IMR-90 (cell line): ENCODE data around the gene TMUB2. TPM values are rescaled to one million over a fixed set of nuclear protein-coding genes. Genes with fewer than 3 reads are reported as not detected.

Source experiments
- ATAC-seq: fragments of 200-7000 bp; cut with Tn5 transposase; 2 replicates; pipeline ENCODE4 v1.9.1; 2020; ENCODE audit warnings: low read depth, mild to moderate bottlenecking, moderate library complexity
- BruUV-seq: library from RNA; stranded (reverse); fragments of 400-500 nt; replicated peaks from 2 replicates; lab custom pipeline; 2021; lab: Mats Ljungman, UMichigan
- CTCF ChIA-PET: fragments of 300-600 bp; formaldehyde crosslinking; extraction: SDS; loops from one replicate; lab custom pipeline; 2021; ENCODE audit warnings: antibody characterized with exemption; lab: Yijun Ruan, JAX
- POLR2A ChIA-PET: fragments of 300-600 bp; sonication (Branson Sonifier 250); formaldehyde crosslinking; loops from one replicate; lab custom pipeline; 2022; ENCODE audit warnings: antibody characterized with exemption; ENCODE audit not compliant: unreplicated experiment; lab: Charles Lee
- DNase-seq: peaks from one replicate; pipeline ENCODE4 v3.0.0; 2013
- H2AFZ ChIP-seq: replicated peaks from 2 replicates; pipeline ENCODE3; 2013; ENCODE audit warnings: low read length, mild to moderate bottlenecking; ENCODE audit not compliant: poor library complexity
- H2AK5ac ChIP-seq: 2 replicates; pipeline ENCODE4 v1.6.1; 2013; ENCODE audit warnings: low read depth, low read length, inconsistent platforms
- H2AK9ac ChIP-seq: replicated peaks from 2 replicates; pipeline ENCODE3; 2013; ENCODE audit warnings: mild to moderate bottlenecking, low read depth, low read length, moderate library complexity; ENCODE audit not compliant: poor library complexity
- H2BK120ac ChIP-seq: 2 replicates; pipeline ENCODE4 v1.6.1; 2013; ENCODE audit warnings: low read depth, low read length, inconsistent platforms
- H2BK15ac ChIP-seq: 3 replicates; pipeline ENCODE4 v1.6.1; 2013; ENCODE audit warnings: low read depth, low read length, inconsistent platforms
- H2BK20ac ChIP-seq: 2 replicates; pipeline ENCODE4 v1.6.1; 2013; ENCODE audit warnings: low read depth, mild to moderate bottlenecking, inconsistent platforms, low read length, moderate library complexity
- H2BK5ac ChIP-seq: 2 replicates; pipeline ENCODE4 v1.6.1; 2013; ENCODE audit warnings: mild to moderate bottlenecking, low read depth, low read length, inconsistent platforms; ENCODE audit not compliant: poor library complexity, severe bottlenecking
- H3K14ac ChIP-seq: replicated peaks from 2 replicates; pipeline ENCODE4 v1.6.1; 2013; ENCODE audit warnings: low read depth, low read length, inconsistent platforms
- H3K18ac ChIP-seq: 2 replicates; pipeline ENCODE4 v1.6.1; 2013; ENCODE audit warnings: low read depth, low read length, control low read depth
- H3K23ac ChIP-seq: 2 replicates; pipeline ENCODE4 v1.6.1; 2013; ENCODE audit warnings: low read depth, low read length, inconsistent platforms
- H3K27ac ChIP-seq: 2 replicates; pipeline ENCODE4 v1.5.1; 2013; ENCODE audit warnings: mild to moderate bottlenecking, control low read depth, low read length; ENCODE audit not compliant: insufficient read depth
- H3K27me3 ChIP-seq: 2 replicates; pipeline ENCODE4 v1.6.1; 2013; ENCODE audit warnings: low read length; ENCODE audit not compliant: control insufficient read depth, insufficient read depth
- H3K36me3 ChIP-seq: 2 replicates; pipeline ENCODE4 v1.6.1; 2013; ENCODE audit warnings: low read length, mixed read lengths; ENCODE audit not compliant: control insufficient read depth, insufficient read depth
- H3K4ac ChIP-seq: 2 replicates; pipeline ENCODE4 v1.6.1; 2013; ENCODE audit warnings: low read depth, low read length, inconsistent platforms
- H3K4me1 ChIP-seq: 2 replicates; pipeline ENCODE4 v1.6.1; 2013; ENCODE audit warnings: low read length, mixed read lengths; ENCODE audit not compliant: control insufficient read depth, insufficient read depth
- H3K4me2 ChIP-seq: 2 replicates; pipeline ENCODE4 v1.6.1; 2013; ENCODE audit warnings: low read depth, mild to moderate bottlenecking, control low read depth, low read length, moderate library complexity
- H3K4me3 ChIP-seq: 2 replicates; pipeline ENCODE4 v1.5.1; 2013; ENCODE audit warnings: low read depth, mild to moderate bottlenecking, control low read depth, low read length, moderate library complexity; ENCODE audit not compliant: insufficient read depth
- H3K56ac ChIP-seq: 2 replicates; pipeline ENCODE4 v1.6.1; 2013; ENCODE audit warnings: low read length, inconsistent platforms; ENCODE audit not compliant: insufficient read depth; ENCODE audit errors: extremely low read depth
- H3K79me1 ChIP-seq, 2 experiments: 2 replicates each; pipeline ENCODE4 v1.6.1; 2013; ENCODE audit warnings: low read length in 2 of 2, inconsistent platforms in 1 of 2, low read depth in 1 of 2
- H3K9ac ChIP-seq: 2 replicates; pipeline ENCODE4 v1.6.1; 2013; ENCODE audit warnings: low read depth, low read length, control low read depth
- H3K9me1 ChIP-seq: 2 replicates; pipeline ENCODE4 v1.6.1; 2013; ENCODE audit warnings: low read length, inconsistent platforms; ENCODE audit not compliant: insufficient read depth
- H3K9me3 ChIP-seq: 2 replicates; pipeline ENCODE4 v1.6.1; 2013; ENCODE audit warnings: low read length; ENCODE audit not compliant: control insufficient read depth, insufficient read depth
- H4K20me1 ChIP-seq: 2 replicates; pipeline ENCODE4 v1.6.1; 2013; ENCODE audit warnings: low read length, inconsistent platforms; ENCODE audit not compliant: insufficient read depth
- H4K5ac ChIP-seq: 2 replicates; pipeline ENCODE4 v1.6.1; 2013; ENCODE audit warnings: mild to moderate bottlenecking, low read depth, low read length, control low read depth
- H4K8ac ChIP-seq, 2 experiments: 2 replicates each; pipeline ENCODE4 v1.6.1; 2013; ENCODE audit warnings: low read depth in 2 of 2, low read length in 2 of 2, control low read depth in 1 of 2, inconsistent platforms in 1 of 2
- H4K91ac ChIP-seq: 2 replicates; pipeline ENCODE4 v1.6.1; 2013; ENCODE audit warnings: low read depth, low read length, inconsistent platforms; ENCODE audit not compliant: insufficient read depth
- BHLHE40 ChIP-seq: fragments of 150-350 bp; IDR thresholded peaks from 2 replicates; pipeline ENCODE4 v1.6.1; 2016; ENCODE audit warnings: mild to moderate bottlenecking, low read depth, low read length
- CEBPB ChIP-seq: IDR thresholded peaks from 2 replicates; pipeline ENCODE4 v1.6.1; 2012; ENCODE audit warnings: low read depth, low read length, improper control_type of control experiment
- CTCF ChIP-seq: conservative IDR thresholded peaks from 2 replicates; pipeline ENCODE4 v1.5.1; 2012; ENCODE audit warnings: mild to moderate bottlenecking, low read depth, low read length, improper control_type of control experiment
- POLR2A ChIP-seq: IDR thresholded peaks from 2 replicates; pipeline ENCODE4 v1.6.1; 2012; ENCODE audit warnings: mild to moderate bottlenecking, low read depth, low read length
- RCOR1 ChIP-seq: IDR thresholded peaks from 2 replicates; pipeline ENCODE4 v1.6.1; 2012; ENCODE audit warnings: mild to moderate bottlenecking, low read length, improper control_type of control experiment; ENCODE audit not compliant: insufficient replicate concordance
- USF2 ChIP-seq: fragments of 150-350 bp; IDR thresholded peaks from 2 replicates; pipeline ENCODE4 v1.6.1; 2017; ENCODE audit warnings: mild to moderate bottlenecking, antibody characterized with exemption, low read length, low read depth
- WGBS, 2 experiments: methylation state at CpG; one replicate each; pipeline versions ENCODE4 v1.1.5 to v1.1.7; 2013; ENCODE audit warnings: missing lambda C conversion rate in 2 of 2; ENCODE audit not compliant: insufficient read length in 1 of 2; ENCODE audit errors: extremely low coverage in 2 of 2; 5-methylcytosine and 5-hydroxymethylcytosine counted together
- dilution Hi-C: fragments of 300-500 bp; cut with HindIII; formaldehyde crosslinking; loops from one replicate; pipeline ENCODE4 v1.14.3; 2018; ENCODE audit warnings: low sequenced_read_pairs; ENCODE audit not compliant: unreplicated experiment
- in situ Hi-C: fragments of 300-500 bp; cut with MboI; formaldehyde crosslinking; loops from 3 replicates; pipeline ENCODE4 v1.14.3; 2019; ENCODE audit warnings: low sequenced_read_pairs, inconsistent platforms, mixed read lengths
- intact Hi-C: fragments of 100-400 bp; cut with micrococcal nuclease; formaldehyde crosslinking; loops from 2 replicates; pipeline ENCODE4 v1.10.0; 2022
- polyA plus RNA-seq, 3 experiments: library from polyadenylated mRNA; depleted of rRNA; stranded (reverse); fragments of >200 nt; gene quantifications; 2 replicates each; pipeline ENCODE4 v1.2.3, GENCODE V29; 2012; ENCODE audit warnings: low replicate concordance in 1 of 3
- total RNA-seq: library from RNA; depleted of rRNA; stranded (reverse); fragments of >200 nt; gene quantifications from 2 replicates; pipeline ENCODE4 v1.2.3, GENCODE V29; 2012

The TMUB2 gene
- total and polyA plus RNA-seq, 2 of the 4 experiments (the other 2 are of a cell fraction) = 16.5 to 42.5 TPM

- Histone ChIP-seq H2AFZ (no peak overlapping the region), H3K4me2 (no peak overlapping the region), H2BK20ac (no peak overlapping the region), H3K27me3 (no peaks in the 10 kb centered on the region), H3K9me1 (peaks cover 20% of the 10 kb centered on the region), H3K4me1 (peaks cover 8% of the 10 kb centered on the region), H3K56ac (no peak overlapping the region), H3K4ac (no peak overlapping the region), H2AK5ac (no peak overlapping the region), H3K23ac (no peak overlapping the region), H4K8ac (no peak overlapping the region), H4K91ac (no peak overlapping the region), H4K5ac (no peak overlapping the region), H2BK15ac (no peak overlapping the region), H3K79me1 (peaks cover 38 to 54% of the 10 kb centered on the region in 2 experiments), H2AK9ac (peak overlapping the region; percentile 31), H3K9me3 (no peaks in the 10 kb centered on the region), H2BK5ac (no peak overlapping the region), H3K27ac (no peak overlapping the region), H3K14ac (no peak overlapping the region), H4K20me1 (peaks cover 34% of the 10 kb centered on the region), H3K36me3 (peaks cover 51% of the 10 kb centered on the region), H3K9ac (no peak overlapping the region), H3K4me3 (no peak overlapping the region), H3K18ac (no peak overlapping the region), H2BK120ac (no peak overlapping the region)
- ChIA-PET CTCF (no interaction called here), POLR2A (no interaction called here)
- intact Hi-C loops (loop anchor here (10.0 kb wide), 1 partner anchor 290 kb away; the partner anchor contains the start of gene GPATCH8), in situ Hi-C loops (loop anchor here (25.0 kb wide), 2 partner anchors 297 to 422 kb away; partner anchors contain the start of gene GPATCH8), dilution Hi-C loops (no loop called here)
- TF ChIP-seq CEBPB = no peak
- no peak for TF ChIP-seq CTCF
- no peak for TF ChIP-seq POLR2A
- TF ChIP-seq USF2 = no peak
- TF ChIP-seq BHLHE40 = no peak
- TF ChIP-seq RCOR1 = no peak
- ATAC-seq (no peak), DNase-seq (no peak)
- 100% methylated on average over 3 of the region's 6 CpGs; no CpG with 5 or more reads in 1 of the 2 experiments for WGBS, 2 experiments
- no TSS peak for BruUV-seq
These were observed 28.1 kb downstream of the TMUB2 start for GRCh38 chr17:44214896-44215295.
